GM12891 (cell line): Measurements from ENCODE around the gene OSBPL1A.

Experiments used
- DNase-seq: peaks from one replicate; pipeline ENCODE4 v3.0.0; 2011; ENCODE audit warnings: low spot score; ENCODE audit not compliant: insufficient read length
- FAIRE-seq: peaks from 2 replicates; lab custom pipeline; 2011; peaks lifted over from hg19 to GRCh38; lab: Jason Lieb, UNC
- PAX5 ChIP-seq: IDR thresholded peaks from 2 replicates; pipeline ENCODE4 v1.6.1; 2011; ENCODE audit warnings: low read length, moderate library complexity, mild to moderate bottlenecking; ENCODE audit not compliant: insufficient read depth, severe bottlenecking
- POLR2A ChIP-seq: IDR thresholded peaks from 2 replicates; pipeline ENCODE4 v1.6.1; 2011; ENCODE audit warnings: low read depth, low read length, control low read depth
- POLR2AphosphoS5 ChIP-seq: IDR thresholded peaks from 2 replicates; pipeline ENCODE4 v1.6.1; 2011; ENCODE audit warnings: low read depth, low read length, control low read depth
- POU2F2 ChIP-seq: IDR thresholded peaks from 2 replicates; pipeline ENCODE4 v1.6.1; 2011; ENCODE audit warnings: low read depth, mild to moderate bottlenecking, control low read depth, low read length, moderate library complexity
- SPI1 ChIP-seq: IDR thresholded peaks from 2 replicates; pipeline ENCODE4 v1.6.1; 2011; ENCODE audit warnings: low read depth, low read length, control low read depth
- TAF1 ChIP-seq: IDR thresholded peaks from 2 replicates; pipeline ENCODE4 v1.6.1; 2011; ENCODE audit warnings: low read depth, low read length, control low read depth

Gene OSBPL1A

DNA sequence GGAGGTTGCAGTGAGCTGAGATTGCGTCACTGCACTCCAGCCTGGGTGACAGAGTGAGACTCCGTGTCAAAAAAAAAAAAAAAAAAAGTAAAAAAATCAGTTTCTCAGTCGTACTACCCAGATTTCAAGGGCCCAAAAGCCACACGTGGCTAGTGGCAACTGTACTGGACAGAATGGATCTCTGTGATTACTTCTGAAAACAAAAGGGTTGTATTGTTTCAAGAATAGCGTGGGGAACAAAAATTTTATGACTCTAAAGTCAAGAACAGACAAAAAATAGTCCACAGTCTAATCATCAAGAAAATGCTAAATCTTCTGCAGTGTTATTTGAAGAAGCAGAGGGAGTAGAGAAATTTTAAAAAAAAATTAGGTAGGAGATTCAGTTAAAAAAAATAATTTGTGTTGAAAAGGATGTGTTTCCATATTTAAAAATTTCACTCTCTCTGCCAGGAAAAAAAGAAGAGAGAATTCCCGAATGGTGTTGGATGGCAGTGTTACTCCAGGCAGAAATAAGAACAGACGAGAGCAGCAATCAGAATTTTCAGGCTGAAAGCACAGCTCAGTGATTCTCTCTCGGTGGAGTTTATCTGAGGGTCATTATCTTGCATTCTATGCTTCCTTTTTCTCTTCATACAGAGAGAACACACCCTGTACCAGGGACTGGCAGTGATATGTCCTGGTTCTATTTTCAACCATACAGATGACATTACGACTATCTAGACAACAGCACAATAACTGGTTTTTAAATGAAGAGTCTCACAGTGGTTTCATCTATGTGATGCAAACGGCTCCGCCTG is 196.9 kb downstream of the OSBPL1A start:
- DNase-seq (no peak), FAIRE-seq (no peak)
- TF ChIP-seq TAF1 (no peak), PAX5 (no peak), POLR2A (no peak), POU2F2 (no peak), POLR2AphosphoS5 (no peak), SPI1 (no peak)

DNA sequence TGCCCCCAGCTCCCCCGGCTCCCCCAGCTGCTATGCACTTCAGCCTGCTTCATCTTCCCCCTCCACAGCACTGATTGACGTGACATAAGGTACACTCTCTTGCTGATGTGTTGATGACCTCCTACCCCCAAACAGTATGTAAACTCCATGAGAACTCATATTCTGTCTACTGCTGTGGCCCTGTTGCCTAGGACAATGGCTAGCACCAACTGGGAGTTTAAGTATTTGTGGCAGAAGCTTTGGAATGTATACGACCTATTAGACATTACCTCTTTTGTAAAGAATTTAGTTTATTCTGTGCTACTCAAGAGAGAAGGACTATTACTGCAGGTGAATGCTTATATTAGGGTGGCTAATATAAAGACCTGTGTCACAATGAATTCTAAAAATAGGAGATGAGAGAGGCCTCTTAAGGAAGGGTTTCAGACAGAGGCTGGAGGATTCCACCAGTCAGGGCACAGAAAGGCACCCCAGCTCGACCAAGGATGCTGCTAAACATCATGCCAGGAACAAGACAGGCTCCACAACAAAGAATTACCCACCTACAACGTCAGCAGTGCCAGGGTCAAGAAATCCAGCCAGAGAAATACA is 198.2 kb downstream of the OSBPL1A start:
- TF ChIP-seq PAX5 (no peak), POLR2AphosphoS5 (no peak), POLR2A (no peak), TAF1 (no peak), SPI1 (no peak), POU2F2 (no peak)
- FAIRE-seq (no peak), DNase-seq (no peak)

DNA sequence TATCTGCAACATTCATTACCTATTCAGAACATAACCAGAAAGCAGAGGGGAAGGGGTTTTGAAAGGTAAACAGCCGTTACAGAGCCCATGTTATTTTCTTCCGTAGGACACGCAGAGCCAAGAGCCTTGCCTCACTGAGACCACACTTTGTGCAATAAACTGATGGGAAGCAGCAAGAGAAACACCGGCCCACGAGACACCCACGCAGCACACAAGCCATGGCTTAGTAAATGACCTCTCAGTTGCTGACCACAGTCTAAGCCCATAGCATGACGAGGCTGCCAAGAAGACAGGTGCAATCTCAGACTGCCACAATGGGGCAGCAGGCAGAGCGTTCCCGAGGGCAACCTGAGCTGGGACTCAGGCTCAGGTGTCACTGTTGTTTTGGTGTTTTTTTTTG is 199.2 kb downstream of the OSBPL1A start:
- FAIRE-seq (no peak), DNase-seq (no peak)
- TF ChIP-seq POLR2AphosphoS5 (no peak), TAF1 (no peak), POLR2A (no peak), SPI1 (no peak), PAX5 (no peak), POU2F2 (no peak)

DNA sequence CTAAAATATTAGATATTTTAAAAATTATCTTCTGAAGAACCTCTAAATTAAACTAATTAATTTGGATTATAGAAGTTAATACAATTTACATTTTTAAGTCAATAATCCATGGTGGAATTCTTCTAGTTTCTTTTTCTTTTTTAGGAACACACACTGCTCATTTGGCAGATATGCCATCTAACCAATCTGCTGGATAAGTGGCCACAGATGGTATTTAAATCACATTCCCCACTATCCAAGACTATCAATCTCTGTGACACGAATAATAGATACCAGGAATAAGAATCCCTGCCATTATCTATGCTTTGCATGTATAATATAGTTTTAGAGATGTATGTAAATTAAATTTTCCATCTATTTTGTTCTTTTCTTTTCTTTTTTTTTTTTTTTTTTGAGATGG is 200.2 kb downstream of the OSBPL1A start:
- DNase-seq (no peak), FAIRE-seq (no peak)
- TF ChIP-seq POU2F2, result no peak
- no peak for TF ChIP-seq SPI1
- TF ChIP-seq TAF1, result no peak
- no peak for TF ChIP-seq POLR2A
- no peak for TF ChIP-seq PAX5
- TF ChIP-seq POLR2AphosphoS5, result no peak

DNA sequence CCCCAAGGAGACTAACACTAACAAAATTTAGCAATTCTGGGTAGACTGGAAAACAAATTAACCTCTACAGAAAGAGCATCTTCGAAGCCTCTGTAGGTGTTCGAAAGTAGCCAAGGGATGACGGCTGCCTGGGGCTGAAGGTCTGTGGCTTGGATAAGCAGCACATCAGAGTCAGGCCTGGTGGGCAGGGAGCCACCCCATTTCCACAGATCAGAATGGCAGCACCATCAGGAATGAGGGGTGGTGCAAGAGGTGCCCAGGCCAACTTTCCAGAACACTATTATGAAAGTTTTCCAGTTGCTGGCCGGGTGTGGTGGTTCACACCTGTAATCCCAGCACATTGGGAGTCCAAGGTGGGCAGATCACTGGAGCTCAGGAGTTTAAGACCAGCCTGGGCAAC is 200.9 kb downstream of the OSBPL1A start:
- no peak for DNase-seq
- no peak for TF ChIP-seq POU2F2
- no peak for TF ChIP-seq PAX5
- no peak for TF ChIP-seq SPI1
- TF ChIP-seq POLR2AphosphoS5, result no peak
- TF ChIP-seq TAF1, result no peak
- no peak for TF ChIP-seq POLR2A
- FAIRE-seq, result no peak

DNA sequence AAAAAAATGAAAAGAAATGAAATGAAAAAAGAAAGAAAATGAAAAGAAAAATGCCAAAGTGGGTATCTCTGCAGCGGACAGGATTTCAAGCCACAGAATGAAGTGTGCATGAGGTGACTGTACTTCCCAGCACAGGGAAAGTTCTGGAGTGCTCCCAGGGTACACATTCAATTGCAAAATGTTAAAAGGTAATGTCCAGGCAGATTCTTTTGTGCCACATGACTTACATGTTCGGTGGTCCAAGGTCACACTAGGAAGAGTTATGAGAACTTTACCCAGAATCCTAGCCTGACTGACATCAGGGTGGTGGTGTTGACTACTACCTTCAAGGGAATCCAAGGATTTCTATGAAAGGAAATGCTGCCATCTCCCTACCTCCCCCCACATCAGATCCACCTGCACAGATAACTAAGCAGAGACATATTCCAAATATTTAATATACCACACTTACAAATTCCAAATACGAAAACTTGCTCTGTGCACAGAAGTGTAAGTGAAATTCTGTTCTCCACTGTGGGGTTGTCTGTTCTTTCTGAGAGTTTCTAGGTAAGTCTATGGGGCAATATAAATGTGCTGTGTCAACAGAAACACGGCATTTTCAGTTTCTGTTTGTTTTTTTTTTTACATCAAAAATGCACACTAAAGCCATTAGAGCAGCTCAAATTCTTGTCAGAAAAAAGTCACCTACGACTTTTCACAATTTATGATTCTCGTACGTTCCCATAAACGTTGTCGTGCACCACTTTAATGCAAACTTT is 202.1 kb downstream of the OSBPL1A start:
- no peak for FAIRE-seq
- no peak for TF ChIP-seq POU2F2
- TF ChIP-seq TAF1, result no peak
- TF ChIP-seq SPI1, result no peak
- no peak for TF ChIP-seq POLR2A
- TF ChIP-seq PAX5, result no peak
- no peak for TF ChIP-seq POLR2AphosphoS5
- DNase-seq, result no peak

DNA sequence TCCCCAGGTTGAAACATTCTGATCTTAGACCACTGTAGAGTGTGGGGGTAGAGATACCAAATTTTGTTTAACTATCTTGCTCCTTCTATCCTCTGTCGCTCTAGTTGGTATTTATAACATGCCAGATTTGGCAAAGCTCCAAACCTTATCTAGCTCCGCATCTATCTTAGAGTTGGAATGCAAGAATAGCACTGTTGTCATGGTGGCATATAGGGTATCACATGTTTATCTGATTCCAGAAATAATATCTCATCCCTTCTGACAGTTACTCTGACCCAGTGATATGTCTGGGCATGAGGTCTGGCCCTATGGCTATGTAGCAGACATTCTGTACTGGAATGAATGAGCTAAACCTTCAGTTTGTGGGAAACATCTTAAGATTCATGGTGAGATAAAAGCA is 207.0 kb downstream of the OSBPL1A start:
- DNase-seq (no peak), FAIRE-seq (no peak)

DNA sequence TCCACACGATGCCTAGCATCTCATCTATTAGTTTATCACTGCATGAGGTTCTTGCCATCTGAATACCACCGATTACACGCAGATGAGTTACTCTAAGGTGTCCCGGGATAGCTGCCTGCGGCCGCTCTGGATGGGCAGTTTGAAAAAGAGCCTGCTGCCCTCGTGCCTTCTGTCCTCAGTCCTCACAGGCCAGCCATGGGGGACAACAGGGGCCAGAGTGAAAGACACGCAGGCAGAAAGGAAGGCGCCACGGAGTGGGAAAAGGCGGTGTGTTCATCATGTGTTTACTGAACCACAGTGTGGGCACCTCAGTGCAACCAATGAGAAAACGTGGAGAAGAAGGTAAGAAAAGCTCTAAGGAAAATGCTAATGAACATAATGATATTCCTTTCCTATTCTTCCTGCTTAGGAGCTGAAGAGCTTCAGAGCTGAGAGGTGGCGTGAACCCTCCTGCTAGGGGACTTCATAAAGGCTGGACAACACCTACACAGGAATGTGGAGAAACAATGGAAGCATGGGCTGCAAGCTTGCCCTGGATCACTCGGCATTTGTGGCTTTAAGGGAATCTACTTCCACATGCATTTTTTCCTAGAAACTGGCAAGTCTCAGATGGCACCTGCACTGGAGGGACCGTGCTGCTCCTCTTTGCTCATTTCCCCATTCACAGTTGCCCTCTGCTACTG is 207.8 kb downstream of the OSBPL1A start:
- DNase-seq (no peak), FAIRE-seq (no peak)
- no peak for TF ChIP-seq TAF1
- TF ChIP-seq POLR2A, result no peak
- TF ChIP-seq PAX5, result no peak
- TF ChIP-seq POLR2AphosphoS5, result no peak
- no peak for TF ChIP-seq SPI1
- TF ChIP-seq POU2F2, result no peak

More for the DNA sequence above, 207.0 kb downstream of the OSBPL1A start:
- TF ChIP-seq TAF1, result no peak

DNA sequence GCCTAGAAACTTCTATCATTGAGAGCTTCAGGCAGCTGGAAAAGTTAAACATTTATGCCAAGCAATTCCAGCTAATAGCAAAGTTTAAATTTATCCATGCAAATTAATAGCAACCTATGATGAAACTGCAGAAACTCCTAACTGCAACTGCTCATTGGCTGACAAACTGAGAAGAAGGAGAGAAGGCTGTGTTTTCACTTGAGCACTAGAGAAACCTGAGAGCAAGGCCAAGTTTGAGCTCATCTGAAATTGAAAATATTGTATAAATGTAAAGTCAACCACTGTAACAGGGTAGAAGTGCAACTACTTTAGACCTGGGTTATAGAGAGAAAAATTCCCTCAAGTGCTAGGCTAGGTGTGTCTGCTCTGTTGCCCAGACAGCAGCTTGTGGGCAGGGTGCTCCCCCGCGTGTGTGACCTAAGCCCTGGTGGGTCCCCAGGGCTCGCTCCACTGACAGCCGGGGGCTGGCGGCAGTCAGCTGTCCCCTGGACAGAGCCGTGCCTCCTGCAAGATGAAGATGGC is 208.6 kb downstream of the OSBPL1A start:
- DNase-seq (peak; percentile 35), FAIRE-seq (peak; percentile 88)
- no peak for TF ChIP-seq POU2F2
- TF ChIP-seq SPI1, result no peak
- no peak for TF ChIP-seq POLR2AphosphoS5
- TF ChIP-seq PAX5, result no peak
- TF ChIP-seq TAF1, result no peak
- TF ChIP-seq POLR2A, result no peak

DNA sequence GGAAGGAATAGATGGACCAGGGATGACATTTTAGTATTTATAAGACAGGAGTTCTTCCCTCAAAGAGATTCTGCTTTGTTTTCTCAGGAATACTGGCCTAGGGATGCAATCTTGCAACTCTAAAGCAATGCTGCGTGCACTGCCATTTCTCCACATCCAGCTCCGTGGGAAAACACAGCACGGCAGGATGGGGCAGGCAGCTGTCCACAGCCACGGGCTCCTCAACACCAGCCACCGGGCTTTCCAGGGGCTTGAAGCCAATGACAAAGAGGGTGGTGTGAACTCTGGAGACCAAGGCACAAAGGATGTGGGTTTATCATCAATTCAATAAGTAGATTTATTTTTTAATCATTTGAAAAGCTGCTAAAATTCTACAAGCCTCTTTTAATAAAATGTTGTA is 209.5 kb downstream of the OSBPL1A start:
- FAIRE-seq (no peak), DNase-seq (no peak)
- TF ChIP-seq POLR2AphosphoS5, result no peak
- no peak for TF ChIP-seq PAX5
- no peak for TF ChIP-seq POLR2A
- no peak for TF ChIP-seq POU2F2
